DND-41 (cell line): ENCODE data around the gene THBD.

Experiments
- ATAC-seq: fragments of 200-7000 bp; cut with Tn5 transposase; 3 replicates; pipeline ENCODE4 v1.9.1; 2021; ENCODE audit warnings: low read depth; ENCODE audit not compliant: insufficient read depth
- DNase-seq: peaks from one replicate; pipeline ENCODE4 v3.0.0-alpha.2; 2020
- H2AFZ ChIP-seq: 2 replicates; pipeline ENCODE4 v1.6.0; 2012; ENCODE audit warnings: low read depth, low read length
- H3K27ac ChIP-seq: 2 replicates; pipeline ENCODE4 v1.5.1; 2012; ENCODE audit warnings: low read length, inconsistent platforms
- H3K27me3 ChIP-seq: fragments of 200-600 bp; sonication (generic); 2 replicates; pipeline ENCODE4 v1.6.0; 2012; ENCODE audit warnings: low read length, mild to moderate bottlenecking, inconsistent platforms; ENCODE audit not compliant: insufficient read depth, poor library complexity
- H3K36me3 ChIP-seq: 2 replicates; pipeline ENCODE4 v1.5.1; 2012; ENCODE audit warnings: low read length, inconsistent platforms; ENCODE audit not compliant: insufficient read depth
- H3K4me1 ChIP-seq: 2 replicates; pipeline ENCODE4 v1.5.1; 2012; ENCODE audit warnings: mild to moderate bottlenecking, low read length; ENCODE audit not compliant: insufficient read depth
- H3K4me2 ChIP-seq: 2 replicates; pipeline ENCODE4 v1.6.0; 2012; ENCODE audit warnings: mild to moderate bottlenecking, moderate library complexity, low read length, inconsistent platforms; ENCODE audit not compliant: insufficient read depth
- H3K4me3 ChIP-seq, 2 experiments: fragments of 200-600 bp in 1 of 2; shearing (Covaris generic) in 1 of 2; 2 replicates each; pipeline ENCODE4 v1.5.1; 2012 to 2016; ENCODE audit warnings: inconsistent platforms in 2 of 2, low read length in 2 of 2, mild to moderate bottlenecking in 2 of 2, low read depth in 1 of 2, moderate library complexity in 1 of 2
- H3K79me2 ChIP-seq: 2 replicates; pipeline ENCODE4 v1.6.0; 2012; ENCODE audit warnings: low read length, inconsistent platforms; ENCODE audit not compliant: insufficient read depth
- H3K9ac ChIP-seq: 2 replicates; pipeline ENCODE4 v1.6.0; 2012; ENCODE audit warnings: low read depth, mild to moderate bottlenecking, inconsistent platforms, low read length, moderate library complexity
- H3K9me3 ChIP-seq: 2 replicates; pipeline ENCODE4 v1.5.1; 2012; ENCODE audit warnings: low read length, moderate library complexity, mild to moderate bottlenecking, inconsistent platforms; ENCODE audit not compliant: insufficient read depth, severe bottlenecking
- H4K20me1 ChIP-seq: 2 replicates; pipeline ENCODE4 v1.6.0; 2012; ENCODE audit warnings: low read length; ENCODE audit not compliant: insufficient read depth
- EZH2 ChIP-seq: IDR thresholded peaks from 3 replicates; pipeline ENCODE4 v1.6.1; 2012; ENCODE audit warnings: borderline replicate concordance, low read depth, mild to moderate bottlenecking, moderate library complexity, low read length, inconsistent platforms; ENCODE audit not compliant: severe bottlenecking
- TF ChIP-seq, protein P1 (sequence below): IDR thresholded peaks from 2 replicates; pipeline ENCODE4 v1.5.1; 2012; ENCODE audit warnings: borderline replicate concordance, low read length, moderate library complexity, mild to moderate bottlenecking; ENCODE audit not compliant: poor library complexity, severe bottlenecking; ENCODE audit errors: extremely low read depth

The THBD gene

DNA sequence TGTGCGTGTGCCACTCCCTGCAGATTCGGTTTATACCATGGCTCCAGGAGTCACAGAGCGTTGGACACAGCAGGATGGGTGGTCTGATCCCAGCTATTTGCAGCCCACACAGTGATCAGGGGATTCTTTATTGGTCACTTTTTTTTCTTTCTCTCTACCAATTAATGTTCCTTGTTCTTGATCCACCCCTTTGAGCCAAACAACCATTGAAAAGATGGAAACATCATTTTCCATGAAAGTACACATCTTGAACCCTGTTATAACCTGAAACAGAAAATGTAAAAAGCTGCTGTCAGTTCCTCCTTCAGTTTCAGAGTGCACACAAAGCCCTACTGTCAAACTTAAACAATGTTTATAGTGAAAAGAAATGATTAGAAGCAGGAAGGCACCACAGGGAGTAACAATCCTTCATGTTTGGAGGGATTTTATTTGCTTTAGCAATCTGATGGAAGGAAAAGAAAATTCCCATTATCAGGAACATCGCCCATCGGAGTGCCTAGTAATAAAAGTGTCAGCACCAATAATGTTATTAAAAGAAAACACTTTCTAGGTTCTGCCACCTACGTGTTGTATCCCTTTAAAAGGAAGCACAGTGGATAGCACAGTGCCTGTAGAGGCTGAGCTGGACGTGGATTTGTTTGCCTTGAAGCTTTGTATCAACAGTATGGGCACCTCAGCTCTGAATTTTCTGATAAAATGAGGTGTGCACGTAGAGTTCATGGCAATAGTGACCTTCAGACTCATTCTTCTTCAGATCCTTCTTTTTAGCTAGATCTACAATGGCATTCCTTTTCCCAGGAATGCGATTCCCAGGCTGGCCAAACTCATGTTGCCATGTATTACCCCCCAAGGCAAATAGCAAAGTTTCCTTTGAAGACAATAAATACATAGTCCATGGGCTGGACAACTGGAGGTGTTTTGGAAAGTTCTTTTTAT lies 16.1 kb upstream of the THBD start:
- Histone ChIP-seq H3K9ac (no peak overlapping the region), H3K4me3 (no peak overlapping the region), H4K20me1 (no peaks in the 10 kb centered on the region), H3K79me2 (no peaks in the 10 kb centered on the region), H2AFZ (no peak overlapping the region), H3K4me1 (peaks cover 18% of the 10 kb centered on the region), H3K27ac (no peak overlapping the region), H3K9me3 (no peaks in the 10 kb centered on the region), H3K27me3 (no peaks in the 10 kb centered on the region), H3K36me3 (no peaks in the 10 kb centered on the region), H3K4me2 (no peak overlapping the region)
- DNase-seq (no peak), ATAC-seq (no peak)
- TF ChIP-seq, protein P1, sequence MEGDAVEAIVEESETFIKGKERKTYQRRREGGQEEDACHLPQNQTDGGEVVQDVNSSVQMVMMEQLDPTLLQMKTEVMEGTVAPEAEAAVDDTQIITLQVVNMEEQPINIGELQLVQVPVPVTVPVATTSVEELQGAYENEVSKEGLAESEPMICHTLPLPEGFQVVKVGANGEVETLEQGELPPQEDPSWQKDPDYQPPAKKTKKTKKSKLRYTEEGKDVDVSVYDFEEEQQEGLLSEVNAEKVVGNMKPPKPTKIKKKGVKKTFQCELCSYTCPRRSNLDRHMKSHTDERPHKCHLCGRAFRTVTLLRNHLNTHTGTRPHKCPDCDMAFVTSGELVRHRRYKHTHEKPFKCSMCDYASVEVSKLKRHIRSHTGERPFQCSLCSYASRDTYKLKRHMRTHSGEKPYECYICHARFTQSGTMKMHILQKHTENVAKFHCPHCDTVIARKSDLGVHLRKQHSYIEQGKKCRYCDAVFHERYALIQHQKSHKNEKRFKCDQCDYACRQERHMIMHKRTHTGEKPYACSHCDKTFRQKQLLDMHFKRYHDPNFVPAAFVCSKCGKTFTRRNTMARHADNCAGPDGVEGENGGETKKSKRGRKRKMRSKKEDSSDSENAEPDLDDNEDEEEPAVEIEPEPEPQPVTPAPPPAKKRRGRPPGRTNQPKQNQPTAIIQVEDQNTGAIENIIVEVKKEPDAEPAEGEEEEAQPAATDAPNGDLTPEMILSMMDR: no peak
- TF ChIP-seq EZH2: no peak

GRCh38 chr20:23063581-23063980 lies 14.1 kb upstream of the THBD start:
- Histone ChIP-seq H3K27ac (no peak overlapping the region), H3K4me1 (peaks cover 30% of the 10 kb centered on the region), H3K27me3 (no peaks in the 10 kb centered on the region), H2AFZ (no peak overlapping the region), H3K9me3 (no peaks in the 10 kb centered on the region), H3K4me3 (no peak overlapping the region), H3K9ac (no peak overlapping the region), H3K4me2 (no peak overlapping the region), H4K20me1 (no peaks in the 10 kb centered on the region), H3K36me3 (no peaks in the 10 kb centered on the region), H3K79me2 (no peaks in the 10 kb centered on the region)
- TF ChIP-seq EZH2: no peak
- ATAC-seq (no peak), DNase-seq (no peak)

- Histone ChIP-seq H2AFZ (no peak overlapping the region), H4K20me1 (no peaks in the 10 kb centered on the region), H3K27me3 (no peaks in the 10 kb centered on the region), H3K4me2 (no peak overlapping the region), H3K4me3 (no peak overlapping the region), H3K9ac (no peak overlapping the region), H3K4me1 (peaks cover 30% of the 10 kb centered on the region), H3K36me3 (no peaks in the 10 kb centered on the region), H3K27ac (no peak overlapping the region), H3K79me2 (no peaks in the 10 kb centered on the region), H3K9me3 (no peaks in the 10 kb centered on the region)
- no peak for TF ChIP-seq EZH2
- TF ChIP-seq, protein P1: no peak
- ATAC-seq (no peak), DNase-seq (no peak)
Measured at GRCh38 chr20:23063168-23063567, 13.7 kb upstream of the THBD start.

DNA sequence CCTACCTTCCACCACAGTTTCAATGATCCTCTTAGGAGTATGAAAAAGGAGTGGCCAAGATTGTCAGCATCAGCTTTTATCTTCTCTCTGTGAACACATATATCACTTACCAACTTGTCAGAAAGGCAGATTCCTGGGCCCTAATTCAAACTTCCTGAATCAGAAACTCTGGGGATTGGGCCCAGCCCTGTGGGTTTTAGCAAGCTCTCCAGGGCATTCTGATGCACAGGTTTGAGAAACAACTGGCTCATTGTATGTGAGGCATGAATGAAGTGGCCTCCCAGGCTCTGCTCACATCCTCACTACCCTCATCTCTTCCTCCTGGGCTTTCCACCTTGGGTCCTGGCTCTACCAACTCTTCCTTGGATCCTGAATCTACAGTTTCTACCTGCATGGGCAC lies 13.2 kb upstream of the THBD start:
- Histone ChIP-seq H3K36me3 (no peaks in the 10 kb centered on the region), H2AFZ (no peak overlapping the region), H3K27me3 (no peaks in the 10 kb centered on the region), H3K4me2 (no peak overlapping the region), H4K20me1 (no peaks in the 10 kb centered on the region), H3K9me3 (no peaks in the 10 kb centered on the region), H3K79me2 (no peaks in the 10 kb centered on the region), H3K9ac (no peak overlapping the region), H3K27ac (no peak overlapping the region), H3K4me1 (peaks cover 30% of the 10 kb centered on the region), H3K4me3 (no peak overlapping the region)
- DNase-seq: no peak
- no peak for ATAC-seq
- TF ChIP-seq, protein P1: no peak
- TF ChIP-seq EZH2: no peak
